GM18526 (cell line): Measurements from ENCODE around the gene MOB4.

Experiments
- POLR2A ChIP-seq: IDR thresholded peaks from 3 replicates; pipeline ENCODE4 v1.6.1; 2011; ENCODE audit not compliant: insufficient read length; ENCODE audit errors: extremely low read depth

Gene MOB4

GRCh38 chr2:197515739-197516392 is at the start of gene MOB4:
MOB4 (plus strand) TSS chr2:197516066; CDS start chr2:197516087, 21 bp downstream.
- TF ChIP-seq POLR2A: peak; percentile 96

GRCh38 chr2:197472166-197472565 is 43.7 kb upstream of the MOB4 start:
- TF ChIP-seq POLR2A: no peak

- no peak for TF ChIP-seq POLR2A
These were observed 38.1 kb upstream of the MOB4 start for GRCh38 chr2:197477797-197478196.

GRCh38 chr2:197480165-197481036 is 35.5 kb upstream of the MOB4 start:
- no peak for TF ChIP-seq POLR2A

GRCh38 chr2:197486175-197486574 is 29.7 kb upstream of the MOB4 start:
- no peak for TF ChIP-seq POLR2A

GRCh38 chr2:197487385-197487784 is 28.5 kb upstream of the MOB4 start:
- no peak for TF ChIP-seq POLR2A

GRCh38 chr2:197495433-197496134 is 20.3 kb upstream of the MOB4 start:
- no peak for TF ChIP-seq POLR2A

- TF ChIP-seq POLR2A: no peak
These were observed 19.2 kb upstream of the MOB4 start for GRCh38 chr2:197496695-197497094.

GRCh38 chr2:197497326-197497725 is 18.5 kb upstream of the MOB4 start:
- TF ChIP-seq POLR2A: no peak

GRCh38 chr2:197498235-197498936 is 17.5 kb upstream of the MOB4 start:
- TF ChIP-seq POLR2A: no peak

GRCh38 chr2:197498937-197499593 is 16.8 kb upstream of the MOB4 start:
- TF ChIP-seq POLR2A: peak; percentile 61

GRCh38 chr2:197499594-197500502 is 16.0 kb upstream of the MOB4 start, which contains the start of the genes HSPD1 and HSPE1:
HSPD1 (minus strand) TSS chr2:197499840; CDS start chr2:197498848, 992 bp downstream.
HSPE1 (plus strand) TSS chr2:197500379; CDS start chr2:197500437, 58 bp downstream.
- peak; percentile 98 for TF ChIP-seq POLR2A

- TF ChIP-seq POLR2A: no peak
These were observed 15.2 kb upstream of the MOB4 start for GRCh38 chr2:197500503-197501131.

- TF ChIP-seq POLR2A: no peak
These were observed 13.7 kb upstream of the MOB4 start for GRCh38 chr2:197502201-197502600.
